KOPT-K1 (cell line): Measurements from ENCODE around the gene SERPINB1.
A peak's percentile ranks its signal among the peaks of the same experiment; 100 is the strongest.
"Not testable (repeated sequence)": the region's sequence is repeated elsewhere in the genome, so short reads cannot be mapped to it uniquely, and the experiment has no call there.

Experiments used
- H3K27ac ChIP-seq: fragments of 200-600 bp; sonication (generic); 2 replicates; pipeline ENCODE4 v1.5.1; 2016; ENCODE audit warnings: antibody characterized with exemption, mild to moderate bottlenecking, low read depth, low read length; ENCODE audit not compliant: poor library complexity, severe bottlenecking
- H3K36me3 ChIP-seq: fragments of 200-600 bp; sonication (generic); 2 replicates; pipeline ENCODE4 v1.5.1; 2017; ENCODE audit warnings: antibody characterized with exemption, mild to moderate bottlenecking, low read length, moderate library complexity; ENCODE audit not compliant: insufficient read depth
- H3K9me3 ChIP-seq: fragments of 200-600 bp; sonication (generic); 2 replicates; pipeline ENCODE4 v1.5.1; 2017; ENCODE audit warnings: antibody characterized with exemption, low read length, mild to moderate bottlenecking; ENCODE audit not compliant: insufficient read depth, poor library complexity, severe bottlenecking

Gene SERPINB1

GRCh38 chr6:2801687-2802086 is 40.0 kb downstream of the SERPINB1 start:
- not testable (repeated sequence) for H3K9me3 ChIP-seq, H3K36me3 ChIP-seq, H3K27ac ChIP-seq

DNA sequence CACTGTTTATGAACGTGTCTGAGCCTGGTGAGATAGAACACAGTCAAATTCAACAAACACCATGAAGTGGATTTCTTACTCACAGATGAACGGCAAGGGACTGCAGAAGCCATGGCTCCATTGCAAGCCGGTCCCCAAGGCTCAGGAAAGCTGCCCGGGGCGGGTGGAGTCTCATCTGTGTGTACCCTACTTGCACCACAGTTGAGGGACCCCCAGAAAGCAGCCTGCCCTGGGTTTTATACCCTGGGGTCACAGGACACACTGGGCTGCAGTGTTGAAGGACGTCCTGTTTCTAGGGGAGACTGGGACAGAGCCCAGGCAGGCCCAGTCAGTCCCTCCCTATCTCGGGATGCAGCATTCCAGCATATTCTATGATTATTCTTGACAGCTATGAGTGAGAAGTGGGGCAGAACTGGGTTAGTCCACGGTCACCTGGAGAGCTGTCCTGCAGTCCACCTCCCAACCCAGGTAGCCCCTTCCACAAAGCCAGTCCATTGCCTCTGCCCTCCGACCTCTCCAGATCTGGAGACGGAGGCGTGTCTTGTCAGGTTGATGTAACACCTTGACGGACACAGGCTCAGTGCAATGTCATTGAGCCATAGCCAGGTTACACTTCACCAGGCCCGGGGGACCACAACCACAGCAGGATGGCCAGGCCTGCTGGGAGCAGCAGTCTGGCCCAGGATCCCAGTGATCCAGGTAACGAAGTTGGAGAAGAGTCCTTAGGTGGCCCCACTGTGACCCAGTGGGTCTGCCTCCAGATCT is 40.9 kb downstream of the SERPINB1 start:
- no peak overlapping the region for H3K27ac ChIP-seq
- no peaks in the 10 kb centered on the region for H3K9me3 ChIP-seq
- no peaks in the 10 kb centered on the region for H3K36me3 ChIP-seq

GRCh38 chr6:2799936-2800527 is 41.6 kb downstream of the SERPINB1 start:
- Histone ChIP-seq H3K36me3 (no peaks in the 10 kb centered on the region), H3K27ac (no peak overlapping the region), H3K9me3 (no peaks in the 10 kb centered on the region)

DNA sequence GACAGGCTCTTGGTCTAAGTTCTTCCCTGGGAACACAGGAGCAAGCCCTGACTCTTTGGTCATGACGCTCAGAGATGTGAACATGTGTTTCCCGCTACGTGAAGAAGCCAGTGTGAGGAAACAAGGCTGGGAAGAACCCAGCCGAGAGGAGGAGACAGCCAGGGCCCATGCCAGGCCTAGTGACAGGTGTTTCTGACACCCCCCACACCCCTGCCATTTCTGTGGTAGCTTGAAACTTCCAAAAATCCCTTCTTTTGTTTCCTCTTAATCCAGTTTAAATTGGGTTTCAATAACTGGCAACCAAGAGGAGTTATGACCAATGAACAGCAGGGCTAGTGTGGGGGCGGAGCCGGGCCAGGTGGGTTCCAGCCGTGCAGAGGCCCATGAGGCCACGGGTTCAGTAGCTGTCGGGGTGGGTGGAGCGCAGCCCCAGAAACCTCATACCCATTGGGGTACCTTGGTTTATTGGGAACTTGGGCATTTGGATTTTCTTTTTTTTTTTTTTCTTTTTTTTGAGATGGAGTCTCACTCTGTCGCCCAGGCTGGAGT is 43.0 kb downstream of the SERPINB1 start:
- H3K9me3 ChIP-seq = no peaks in the 10 kb centered on the region
- no peak overlapping the region for H3K27ac ChIP-seq
- no peaks in the 10 kb centered on the region for H3K36me3 ChIP-seq

DNA sequence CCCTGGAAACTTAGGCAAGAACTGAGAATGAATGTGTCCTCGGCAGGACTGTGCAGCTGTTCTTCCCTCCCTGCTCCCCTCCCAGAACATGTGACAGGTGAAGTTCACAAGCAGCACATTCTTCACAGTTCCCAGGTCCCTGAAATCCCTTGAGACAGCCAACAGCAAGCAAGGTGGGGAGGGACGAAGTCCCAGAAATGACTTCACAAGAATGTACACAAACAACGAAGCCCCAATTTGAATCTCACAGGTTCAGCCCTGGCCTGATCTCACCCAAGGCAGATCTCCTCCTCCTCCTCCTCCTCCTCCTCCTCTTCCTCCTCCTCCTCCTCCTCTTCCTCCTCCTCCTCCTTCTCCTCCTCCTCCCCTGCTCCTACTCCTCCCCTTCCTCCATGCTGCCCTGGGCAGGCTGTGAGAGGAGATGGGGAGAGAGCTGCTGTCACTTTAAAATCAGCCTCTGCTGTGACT is 44.1 kb downstream of the SERPINB1 start:
- H3K9me3 ChIP-seq = no peaks in the 10 kb centered on the region
- H3K27ac ChIP-seq = peak overlapping the region; percentile 22
- no peaks in the 10 kb centered on the region for H3K36me3 ChIP-seq

DNA sequence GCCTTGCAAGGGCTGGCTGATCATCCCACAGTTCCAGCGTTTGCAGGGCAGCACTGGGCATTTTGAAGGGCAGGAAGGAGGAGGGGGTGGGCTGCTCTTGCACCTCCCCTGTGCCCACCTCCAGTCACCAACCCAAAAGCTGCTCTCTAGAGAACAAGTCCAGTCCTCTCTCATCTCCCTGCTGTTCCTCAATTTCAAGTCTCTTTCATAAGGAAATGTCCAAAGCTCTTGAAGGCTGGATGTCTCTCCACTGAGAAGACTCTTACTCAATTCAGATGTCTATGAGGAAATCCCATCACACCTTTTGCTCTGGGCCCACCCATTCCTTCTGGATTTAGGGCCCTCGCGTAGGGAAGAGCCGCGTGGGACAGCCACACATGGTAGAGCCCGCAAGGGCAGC is 44.8 kb downstream of the SERPINB1 start:
- Histone ChIP-seq H3K9me3 (no peaks in the 10 kb centered on the region), H3K36me3 (no peaks in the 10 kb centered on the region), H3K27ac (peak overlapping the region; percentile 22)

DNA sequence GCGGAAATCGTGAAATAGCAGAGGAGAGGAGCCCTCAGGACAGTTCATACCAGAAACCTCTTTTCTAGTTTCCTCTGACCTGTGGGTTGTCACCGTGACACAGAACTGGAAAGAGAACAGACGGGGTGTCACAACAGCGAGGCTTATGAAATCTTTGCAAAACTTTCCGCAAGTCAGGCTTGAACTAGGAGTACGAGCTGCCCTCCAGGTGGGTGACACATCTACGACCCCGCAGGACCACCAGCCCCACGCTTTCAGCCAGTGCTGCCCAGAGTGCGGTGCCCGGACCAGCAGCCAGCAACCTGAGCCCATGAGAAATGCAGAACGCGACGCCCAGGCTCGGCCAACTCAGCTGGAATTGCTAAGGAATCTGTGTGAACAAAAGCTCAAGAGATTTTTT is 45.7 kb downstream of the SERPINB1 start:
- Histone ChIP-seq H3K36me3 (no peaks in the 10 kb centered on the region), H3K9me3 (no peaks in the 10 kb centered on the region), H3K27ac (no peak overlapping the region)

DNA sequence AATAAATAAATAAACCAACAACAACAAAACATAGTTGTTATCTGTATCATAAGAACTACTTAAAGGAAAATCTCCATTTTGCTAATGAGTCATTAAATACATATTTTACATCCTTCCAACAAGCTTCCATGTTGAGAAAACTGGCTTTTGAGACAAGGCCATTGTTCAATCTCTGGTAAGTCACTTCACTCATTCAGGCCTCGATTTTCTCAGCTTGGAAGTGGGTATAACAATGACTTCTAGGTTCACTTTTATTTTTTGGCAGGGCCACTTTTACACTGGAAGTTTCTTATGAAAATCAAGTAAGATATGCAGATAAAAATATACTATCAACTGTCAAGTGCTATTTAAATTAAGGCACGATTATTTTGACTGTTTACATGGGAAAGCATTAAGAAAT is 46.5 kb downstream of the SERPINB1 start:
- Histone ChIP-seq H3K9me3 (no peaks in the 10 kb centered on the region), H3K27ac (no peak overlapping the region), H3K36me3 (no peaks in the 10 kb centered on the region)

- H3K9me3 ChIP-seq = no peaks in the 10 kb centered on the region
- H3K36me3 ChIP-seq = no peaks in the 10 kb centered on the region
- H3K27ac ChIP-seq = no peak overlapping the region
These were observed 47.4 kb downstream of the SERPINB1 start for GRCh38 chr6:2794171-2794730.

DNA sequence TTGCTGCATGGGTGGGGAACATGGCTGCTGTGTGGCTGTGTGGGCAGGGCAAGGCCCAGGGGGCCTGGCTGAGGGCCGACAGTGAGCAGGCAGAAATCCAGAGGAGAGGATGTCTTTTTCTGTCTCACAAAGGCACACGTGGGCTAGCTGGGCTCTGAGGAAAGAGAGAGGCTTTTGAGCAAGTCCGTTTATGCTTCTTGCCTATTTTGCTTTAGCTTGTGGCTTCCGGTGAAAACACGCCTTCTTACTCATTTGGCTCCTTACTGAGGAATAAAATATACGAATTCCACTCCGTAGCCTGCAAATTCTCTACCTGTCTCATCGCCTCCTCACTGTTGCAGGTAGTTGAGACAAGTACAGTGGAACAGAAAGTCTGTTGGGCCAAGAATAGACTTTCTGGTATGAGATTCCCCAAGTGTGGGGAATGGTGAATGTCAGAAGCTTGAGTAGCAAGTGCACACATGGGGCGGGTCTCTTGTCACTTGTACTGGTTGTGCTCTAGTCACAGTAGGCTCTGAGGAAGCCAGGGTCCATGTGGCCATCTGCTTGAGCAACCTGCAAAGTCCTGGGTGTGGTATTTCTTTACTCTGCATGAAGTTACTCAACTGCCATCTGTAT is 48.0 kb downstream of the SERPINB1 start:
- Histone ChIP-seq H3K27ac (peak overlapping the region; percentile 13), H3K9me3 (no peaks in the 10 kb centered on the region), H3K36me3 (peaks cover 4% of the 10 kb centered on the region; the same call in 1 of the 2 replicates)

- Histone ChIP-seq H3K9me3 (no peaks in the 10 kb centered on the region), H3K36me3 (peaks cover 11% of the 10 kb centered on the region), H3K27ac (no peak overlapping the region)
These were observed 49.1 kb downstream of the SERPINB1 start for GRCh38 chr6:2792330-2793110.

GRCh38 chr6:2791450-2791974 is 50.2 kb downstream of the SERPINB1 start:
- Histone ChIP-seq H3K9me3 (no peaks in the 10 kb centered on the region), H3K36me3 (peaks cover 21% of the 10 kb centered on the region), H3K27ac (no peak overlapping the region)

- H3K9me3 ChIP-seq = no peaks in the 10 kb centered on the region
- no peak overlapping the region for H3K27ac ChIP-seq
- peaks cover 28% of the 10 kb centered on the region for H3K36me3 ChIP-seq
These were observed 50.8 kb downstream of the SERPINB1 start for GRCh38 chr6:2790588-2791449.

- no peak overlapping the region for H3K27ac ChIP-seq
- no peaks in the 10 kb centered on the region for H3K9me3 ChIP-seq
- peaks cover 74% of the 10 kb centered on the region for H3K36me3 ChIP-seq
These were observed 55.4 kb downstream of the SERPINB1 start for GRCh38 chr6:2786269-2786668.
